Body of pancreas (tissue), 4 donors: ENCODE data around the gene SGCE.

ENCODE experiments used
- CTCF ChIP-seq, 7 experiments: fragments of 450-650 bp in 4 of 7; fragments of 200-600 bp in 3 of 7; sonication (generic) in 3 of 7; IDR thresholded peaks; one replicate each; pipeline ENCODE4 v1.5.1; 2016 to 2019; ENCODE audit warnings: antibody characterized with exemption in 7 of 7
- POLR2A ChIP-seq, 3 donors: fragments of 450-650 bp; IDR thresholded peaks; one replicate each; pipeline ENCODE4 v1.6.1; 2016; ENCODE audit warnings: antibody characterized with exemption in 3 of 3, mild to moderate bottlenecking in 2 of 3

- TF ChIP-seq CTCF (IDR thresholded peaks at IDR 0.05) (no peak), POLR2A (IDR thresholded peaks at IDR 0.05) (peak in 1 of 3 donors; percentile 7)
These were observed 1.2 kb upstream of the SGCE start for GRCh38 chr7:94656925-94657731.
